ENCODE measurements around the gene TRPC5OS. TPM values are rescaled to one million over a fixed set of nuclear protein-coding genes. Genes with fewer than 3 reads are reported as not detected.

The TRPC5OS gene
- total RNA-seq, 3 donors from 2014 or later: not detected

- TF ChIP-seq CTCF (IDR thresholded peaks at IDR 0.05): no peak
- no peaks in the 10 kb centered on the region for H3K9me3 ChIP-seq
- no peaks in the 10 kb centered on the region for H3K36me3 ChIP-seq (ENCODE audit: low read depth)
- intact Hi-C loops (cut with DNase I, micrococcal nuclease): no loop called here
- DNase-seq (no peak), ATAC-seq (no peak)
- no peak overlapping the region for H3K4me3 ChIP-seq
- no peaks in the 10 kb centered on the region for H3K4me1 ChIP-seq (ENCODE audit: low read depth)
These were observed 8.7 kb upstream of the TRPC5OS start for GRCh38 chrX:111867236-111867635.

DNA sequence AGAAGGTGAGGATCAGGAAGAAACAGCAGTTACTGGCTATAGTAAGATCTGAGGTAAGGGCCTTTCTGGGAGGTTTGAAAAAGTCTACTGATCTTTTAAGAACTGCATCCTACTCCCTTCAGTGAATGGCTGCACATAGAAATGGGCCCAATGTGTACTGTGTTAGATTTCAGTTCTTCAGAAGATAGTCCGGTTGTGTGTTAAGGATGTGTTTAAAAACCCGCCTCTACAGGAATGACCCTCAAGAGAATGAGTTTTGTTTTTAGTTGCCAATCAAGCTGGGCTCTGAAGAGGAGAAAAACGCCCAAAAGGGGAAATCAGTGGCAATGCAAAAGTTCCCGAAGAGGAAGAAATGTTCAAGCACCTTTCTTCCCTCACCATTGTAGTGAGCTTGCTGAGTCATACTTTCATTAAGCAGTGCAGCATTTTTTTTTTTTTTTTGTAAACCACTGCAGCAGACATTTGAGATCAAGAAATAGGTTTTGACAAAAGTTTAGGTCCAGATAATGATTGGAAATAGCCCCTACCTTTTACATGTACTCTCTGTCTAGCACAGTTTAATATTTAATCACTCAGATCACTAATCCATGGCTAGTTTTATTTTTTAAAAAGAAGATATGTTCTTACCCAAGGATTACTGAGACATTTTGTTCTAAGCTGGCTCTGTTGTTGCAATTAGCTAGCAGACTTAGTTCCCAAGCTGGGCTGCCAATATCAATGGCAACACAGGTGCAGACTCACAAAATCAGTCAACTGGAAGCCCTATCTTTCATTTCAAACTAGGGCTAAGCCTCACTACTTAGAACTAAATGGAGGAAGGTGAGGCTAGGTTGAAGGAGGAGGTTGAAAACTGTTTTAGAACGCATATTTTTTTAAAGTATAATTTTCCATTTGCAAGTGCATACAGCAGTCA is 7.0 kb upstream of the TRPC5OS start:
- TF ChIP-seq CTCF (IDR thresholded peaks at IDR 0.05): no peak
- no peaks in the 10 kb centered on the region for H3K4me1 ChIP-seq (ENCODE audit: low read depth)
- no peaks in the 10 kb centered on the region for H3K9me3 ChIP-seq
- DNase-seq (no peak), ATAC-seq (no peak)
- no peak overlapping the region for H3K4me3 ChIP-seq
- no peaks in the 10 kb centered on the region for H3K36me3 ChIP-seq (ENCODE audit: low read depth)
- intact Hi-C loops (cut with DNase I, micrococcal nuclease): no loop called here

- Histone ChIP-seq H3K4me1 (ENCODE audit: low read depth) (no peaks in the 10 kb centered on the region), H3K9me3 (no peaks in the 10 kb centered on the region), H3K4me3 (no peak overlapping the region), H3K36me3 (ENCODE audit: low read depth) (no peaks in the 10 kb centered on the region)
- peak; percentile 65 for ATAC-seq
- DNase-seq: peak in 1 of 3 donors; percentile 7
- intact Hi-C loops (cut with DNase I, micrococcal nuclease): no loop called here
- no peak for TF ChIP-seq CTCF (IDR thresholded peaks at IDR 0.05)
These were observed 6.3 kb upstream of the TRPC5OS start for GRCh38 chrX:111869639-111870034.

DNA sequence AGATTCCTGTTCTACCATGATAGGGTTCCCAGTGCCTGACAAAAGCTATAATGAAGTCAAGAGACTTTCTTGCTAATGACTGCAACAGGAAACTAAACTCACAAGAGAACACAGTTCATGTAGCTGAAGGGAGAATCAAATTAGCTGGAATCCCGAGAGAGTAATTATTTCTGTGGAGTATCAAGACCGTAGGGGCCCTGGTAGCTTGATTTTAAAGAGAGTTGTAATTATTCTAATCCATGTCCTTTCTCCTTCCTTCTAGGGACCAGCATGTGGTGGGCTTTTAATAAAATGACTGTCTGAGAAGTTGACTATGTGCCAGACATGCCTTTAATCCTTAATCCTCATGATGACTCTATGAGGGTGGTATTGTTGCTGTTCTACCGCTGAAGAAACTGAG is 1.7 kb upstream of the TRPC5OS start:
- Histone ChIP-seq H3K4me1 (ENCODE audit: low read depth) (no peaks in the 10 kb centered on the region), H3K9me3 (no peaks in the 10 kb centered on the region), H3K4me3 (no peak overlapping the region), H3K36me3 (ENCODE audit: low read depth) (no peaks in the 10 kb centered on the region)
- no peak for DNase-seq
- TF ChIP-seq CTCF (IDR thresholded peaks at IDR 0.05): no peak
- intact Hi-C loops (cut with DNase I, micrococcal nuclease): no loop called here
- ATAC-seq: no peak

- no peak for DNase-seq
- no peak for ATAC-seq
- H3K9me3 ChIP-seq: no peaks in the 10 kb centered on the region
- H3K4me3 ChIP-seq: no peak overlapping the region
- no peak for TF ChIP-seq CTCF (IDR thresholded peaks at IDR 0.05)
- intact Hi-C loops (cut with DNase I, micrococcal nuclease): no loop called here
- H3K36me3 ChIP-seq (ENCODE audit: low read depth): no peaks in the 10 kb centered on the region
- H3K4me1 ChIP-seq (ENCODE audit: low read depth): no peaks in the 10 kb centered on the region
These were observed 665 bp downstream of the TRPC5OS start for GRCh38 chrX:111876646-111877045.

Data from mucosa of descending colon (tissue), 3 donors.